Mammary epithelial cell (primary cell): ENCODE measurements around the gene CLK4.

Source experiments
- EZH2 ChIP-seq: IDR thresholded peaks from 2 replicates; pipeline ENCODE4 v1.6.1; 2012; ENCODE audit warnings: low read length, inconsistent platforms, borderline replicate concordance
- TF ChIP-seq, protein P1 (sequence below), 2 donors: IDR thresholded peaks in 1 of 2; conservative IDR thresholded peaks in 1 of 2; 2 replicates each; pipeline ENCODE4 v1.5.1; 2011 to 2012; ENCODE audit warnings: inconsistent platforms in 2 of 2, low read length in 2 of 2, mild to moderate bottlenecking in 2 of 2, control low read depth in 1 of 2, low read depth in 1 of 2; ENCODE audit not compliant: insufficient read depth in 1 of 2; ENCODE audit errors: extremely low read depth in 1 of 2

DNA sequence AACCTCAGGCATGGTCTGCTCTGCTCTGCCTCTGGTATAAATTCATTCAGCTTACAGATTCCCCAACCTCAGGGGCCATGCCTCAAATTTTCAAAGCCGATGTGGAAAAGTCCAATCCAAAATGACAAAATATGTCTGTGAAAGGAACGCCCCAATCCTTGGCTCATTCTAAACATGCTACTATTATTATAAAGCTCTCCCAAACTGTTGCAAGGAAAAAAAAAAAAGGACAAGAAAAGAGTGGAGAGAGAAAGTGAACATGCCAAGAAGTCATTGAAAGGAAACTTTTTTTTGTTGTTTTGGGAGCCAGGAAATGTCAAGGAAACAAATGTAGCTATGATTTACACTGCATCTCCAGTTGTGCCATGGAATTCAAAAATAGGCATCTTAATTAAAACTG lies 40.5 kb downstream of the CLK4 start:
- TF ChIP-seq, protein P1, sequence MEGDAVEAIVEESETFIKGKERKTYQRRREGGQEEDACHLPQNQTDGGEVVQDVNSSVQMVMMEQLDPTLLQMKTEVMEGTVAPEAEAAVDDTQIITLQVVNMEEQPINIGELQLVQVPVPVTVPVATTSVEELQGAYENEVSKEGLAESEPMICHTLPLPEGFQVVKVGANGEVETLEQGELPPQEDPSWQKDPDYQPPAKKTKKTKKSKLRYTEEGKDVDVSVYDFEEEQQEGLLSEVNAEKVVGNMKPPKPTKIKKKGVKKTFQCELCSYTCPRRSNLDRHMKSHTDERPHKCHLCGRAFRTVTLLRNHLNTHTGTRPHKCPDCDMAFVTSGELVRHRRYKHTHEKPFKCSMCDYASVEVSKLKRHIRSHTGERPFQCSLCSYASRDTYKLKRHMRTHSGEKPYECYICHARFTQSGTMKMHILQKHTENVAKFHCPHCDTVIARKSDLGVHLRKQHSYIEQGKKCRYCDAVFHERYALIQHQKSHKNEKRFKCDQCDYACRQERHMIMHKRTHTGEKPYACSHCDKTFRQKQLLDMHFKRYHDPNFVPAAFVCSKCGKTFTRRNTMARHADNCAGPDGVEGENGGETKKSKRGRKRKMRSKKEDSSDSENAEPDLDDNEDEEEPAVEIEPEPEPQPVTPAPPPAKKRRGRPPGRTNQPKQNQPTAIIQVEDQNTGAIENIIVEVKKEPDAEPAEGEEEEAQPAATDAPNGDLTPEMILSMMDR (conservative IDR thresholded peaks at IDR 0.05 in 1 of 2, IDR thresholded peaks at IDR 0.05 in 1 of 2; ENCODE audit: extremely low read depth in 1 of 2, insufficient read depth in 1 of 2, low read depth in 1 of 2, low read length in 2 of 2), result no peak
- TF ChIP-seq EZH2, result no peak
